Renal cortex interstitium (tissue), 11 donors: ENCODE data around the gene OSMR. TPM values are rescaled to one million over a fixed set of nuclear protein-coding genes. Genes with fewer than 3 reads are reported as not detected.
A peak's percentile ranks its signal among the peaks of the same experiment; 100 is the strongest.

Source experiments
- DNase-seq, 11 donors: peaks; one replicate each; pipeline ENCODE4 v3.0.0-alpha.2; 2013; ENCODE audit warnings: low read depth in 9 of 11, low spot score in 4 of 11; ENCODE audit errors: extremely low read depth in 1 of 11
- polyA plus RNA-seq, 3 donors: library from polyadenylated mRNA; unstranded; fragments of 120-200 nt; gene quantifications; one replicate each; pipeline ENCODE4 v1.2.1, GENCODE V29; 2013; ENCODE audit not compliant: insufficient read length in 3 of 3

The OSMR gene
- polyA plus RNA-seq, 3 donors, result 7.9 to 11.0 (median 9.8) TPM

DNA sequence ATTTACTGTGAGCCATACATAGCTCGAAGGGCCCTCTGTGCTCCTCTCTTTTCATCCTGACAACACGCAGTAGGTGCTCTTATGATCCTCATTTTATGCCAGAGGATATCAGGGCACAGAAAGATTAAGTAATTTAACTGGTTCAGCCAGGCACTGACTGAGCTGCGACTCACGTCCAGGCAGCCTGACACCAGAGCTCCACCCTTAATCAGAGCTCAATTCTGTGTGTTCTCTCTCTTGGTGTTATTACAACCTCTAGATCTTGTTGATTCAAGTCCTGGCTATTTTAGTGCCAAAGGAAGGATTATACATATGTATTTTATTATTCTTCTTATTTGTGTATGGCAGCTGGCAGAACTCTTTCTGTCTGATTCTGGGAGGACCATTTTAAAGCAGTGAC, 59.7 kb downstream of the OSMR start:
- DNase-seq, result no peak

DNA sequence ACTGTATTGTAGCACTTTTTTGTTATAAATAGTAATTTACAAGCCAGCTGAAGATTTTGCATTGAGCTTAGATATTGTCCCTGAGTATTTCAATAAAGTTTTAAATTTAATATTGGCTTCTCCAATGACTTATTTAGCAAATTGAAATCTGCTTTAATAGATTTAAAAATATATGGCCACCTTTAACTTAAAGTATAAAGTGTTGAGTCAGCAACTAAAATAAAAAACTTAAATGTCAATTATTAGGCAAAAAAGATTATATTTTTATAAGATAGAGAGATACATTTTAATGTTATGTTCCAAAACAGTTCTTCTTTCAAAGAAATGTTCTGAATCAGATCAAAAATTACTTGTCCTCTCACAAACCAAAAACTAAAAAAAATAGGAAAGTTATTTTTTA, 60.7 kb downstream of the OSMR start:
- no peak for DNase-seq

DNA sequence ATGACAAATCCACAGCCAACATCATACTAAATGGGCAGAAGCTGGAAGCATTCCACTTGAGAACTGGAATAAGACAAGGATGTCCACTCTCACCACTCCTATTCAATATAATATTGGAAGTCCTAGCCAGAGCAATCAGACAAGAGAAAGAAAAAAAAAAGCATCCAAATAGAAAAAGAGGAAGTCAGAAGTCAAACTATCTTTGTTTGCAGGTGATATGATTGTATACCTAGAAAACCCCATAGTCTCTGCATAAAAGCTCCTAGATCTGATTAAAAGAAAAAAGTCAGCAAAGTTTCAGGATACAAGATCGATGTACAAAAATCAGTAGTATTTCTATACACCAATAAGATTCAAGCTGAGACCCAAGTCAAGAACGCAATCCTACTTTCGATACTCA, 66.1 kb downstream of the OSMR start:
- no peak for DNase-seq

DNA sequence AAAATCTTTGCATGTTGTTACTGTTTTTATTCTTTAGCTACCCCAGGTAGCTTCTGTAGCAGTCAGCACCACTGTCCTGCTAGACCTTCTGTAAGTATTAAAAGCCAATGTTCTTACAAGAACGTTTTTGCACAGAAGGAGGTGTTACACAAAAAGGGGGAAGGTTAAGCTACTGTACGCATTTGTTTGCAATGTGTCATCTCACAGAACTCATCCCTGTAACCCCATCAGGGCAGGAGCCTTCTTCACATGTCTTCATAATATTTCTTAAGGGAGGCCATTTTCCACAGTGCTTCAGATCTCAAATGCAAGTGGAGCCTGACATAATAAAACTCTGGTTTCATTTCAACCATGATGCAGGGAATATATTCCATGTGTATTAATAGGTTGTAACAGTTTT, 67.9 kb downstream of the OSMR start:
- no peak for DNase-seq

DNA sequence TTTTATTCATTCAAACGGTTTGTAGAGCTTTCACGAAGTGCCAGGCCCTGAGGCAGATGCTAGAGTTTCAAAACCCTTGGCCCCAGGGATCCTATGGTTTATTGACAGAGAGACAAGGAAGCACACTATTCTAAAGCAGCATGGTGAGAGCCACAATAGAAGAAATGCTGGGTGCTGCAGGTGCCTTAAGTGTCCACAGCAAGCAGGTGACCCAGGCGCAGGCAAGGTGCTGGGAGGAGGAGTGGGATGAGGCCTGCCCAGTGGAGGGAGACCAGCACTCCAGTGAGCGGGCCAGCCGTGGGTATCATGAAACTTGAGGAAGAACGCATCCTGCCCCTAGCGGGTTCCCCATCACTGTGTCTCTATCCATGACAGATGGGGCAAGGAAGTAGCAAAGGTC, 71.0 kb downstream of the OSMR start:
- DNase-seq, result no peak

DNA sequence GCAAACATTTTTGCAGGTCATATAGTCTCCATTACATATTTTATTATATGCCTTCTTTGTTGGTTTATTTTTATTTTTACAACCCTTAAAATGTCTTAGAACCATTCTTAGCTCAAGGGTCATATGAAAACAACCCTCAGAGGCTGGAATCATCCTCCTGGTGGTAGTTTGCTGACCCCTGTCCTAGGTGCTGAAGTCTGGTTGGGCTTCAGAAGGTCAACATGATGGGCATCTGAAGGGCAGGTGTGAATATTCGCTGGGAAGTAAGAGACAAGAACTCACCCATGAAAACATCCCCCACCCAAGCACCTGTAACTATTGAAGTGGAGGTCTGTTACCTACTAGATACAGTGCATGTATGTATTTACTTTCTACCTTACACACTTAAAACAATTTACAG, 75.4 kb downstream of the OSMR start:
- DNase-seq, result peak in 5 of 11 donors; percentile 2 to 6 (median 3)

DNA sequence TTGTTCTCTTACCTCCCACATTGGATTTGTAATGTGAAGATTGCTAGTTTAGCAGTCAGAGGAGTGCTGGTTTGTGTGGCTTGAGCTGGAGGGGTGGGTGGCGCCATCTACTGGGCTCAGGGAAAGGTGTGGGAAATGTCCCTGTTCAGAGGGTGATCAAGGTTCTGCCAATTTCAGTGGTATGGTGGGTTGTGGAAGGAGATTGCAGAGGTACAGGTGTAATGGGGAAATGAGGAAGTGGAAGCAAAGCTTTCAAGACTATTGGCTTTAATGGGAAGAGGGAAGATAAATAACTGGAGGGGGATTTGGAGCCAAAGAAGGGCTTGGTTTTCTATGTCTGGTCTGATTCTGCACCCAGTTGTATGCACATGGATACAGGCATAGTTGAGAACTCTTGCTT, 76.4 kb downstream of the OSMR start:
- peak in 9 of 11 donors; percentile 3 to 31 (median 22) for DNase-seq

DNA sequence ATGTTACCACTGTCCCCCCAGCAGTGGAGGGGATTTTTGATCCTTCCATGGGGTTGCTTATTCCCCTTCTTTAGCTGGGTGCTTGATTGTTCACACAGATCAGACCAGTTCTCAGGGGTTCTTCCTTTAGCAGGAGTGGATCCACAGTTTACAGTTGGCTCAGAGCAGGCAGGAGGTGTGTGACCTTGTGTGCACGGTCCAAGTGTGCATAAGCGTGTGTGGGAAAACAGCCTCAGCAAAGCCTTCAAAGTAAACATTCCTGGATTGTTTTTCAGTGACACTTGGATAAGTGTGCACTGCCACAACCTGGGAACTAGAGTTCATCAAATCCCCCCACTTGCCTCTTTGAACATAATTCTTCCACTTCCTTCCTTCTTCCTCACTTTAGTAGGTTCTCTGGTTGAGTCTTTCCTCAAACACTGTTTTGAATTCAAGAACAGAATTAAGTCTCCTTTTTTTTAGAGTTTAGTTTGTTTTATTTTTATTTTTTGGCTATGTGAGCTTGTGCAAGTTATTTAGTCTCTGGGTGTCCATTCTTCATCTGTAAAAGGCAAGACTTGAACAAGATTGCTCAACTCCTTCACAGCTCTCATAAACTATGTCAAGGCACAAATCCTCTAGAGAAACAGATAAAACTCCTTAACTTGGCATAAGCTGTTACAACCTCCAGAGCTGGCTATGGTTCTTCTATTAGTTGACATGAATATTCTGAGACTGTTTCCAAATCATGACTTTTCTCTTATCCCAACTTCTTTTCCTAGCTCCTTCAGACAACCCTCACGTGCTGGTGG, 78.0 kb downstream of the OSMR start:
- DNase-seq, result no peak

DNA sequence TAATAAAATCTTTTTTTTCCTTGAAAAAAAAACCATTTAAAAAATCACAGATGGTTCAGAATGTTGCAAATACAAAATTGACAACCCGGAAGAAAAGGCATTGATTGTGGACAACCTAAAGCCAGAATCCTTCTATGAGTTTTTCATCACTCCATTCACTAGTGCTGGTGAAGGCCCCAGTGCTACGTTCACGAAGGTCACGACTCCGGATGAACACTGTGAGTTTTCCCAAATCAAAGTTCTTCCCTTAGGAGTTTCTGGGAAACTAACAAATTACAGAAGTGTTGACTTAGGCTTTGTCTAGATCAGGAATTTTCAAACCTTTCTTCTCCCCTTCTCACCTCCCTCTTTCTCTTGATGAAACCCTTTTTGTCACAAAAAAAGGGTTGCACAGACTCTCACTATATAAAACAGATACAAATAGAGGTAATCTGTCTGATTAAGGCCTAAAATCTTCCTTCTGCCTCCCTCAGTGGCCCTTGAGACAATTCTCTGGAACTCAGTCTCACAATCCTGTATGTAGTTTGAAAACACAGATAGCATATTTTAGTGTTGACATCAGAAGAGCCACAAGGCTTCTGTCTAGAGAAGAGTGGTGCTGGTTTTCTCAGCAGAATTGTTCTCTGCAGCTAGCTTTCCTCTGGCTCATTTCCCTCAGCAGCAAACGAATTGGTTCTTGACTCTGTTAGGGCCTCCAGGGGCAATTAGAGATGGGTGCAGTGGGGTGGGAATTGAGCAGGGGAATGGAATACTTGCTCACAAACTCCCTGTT, 79.5 kb downstream of the OSMR start:
- DNase-seq, result no peak

DNA sequence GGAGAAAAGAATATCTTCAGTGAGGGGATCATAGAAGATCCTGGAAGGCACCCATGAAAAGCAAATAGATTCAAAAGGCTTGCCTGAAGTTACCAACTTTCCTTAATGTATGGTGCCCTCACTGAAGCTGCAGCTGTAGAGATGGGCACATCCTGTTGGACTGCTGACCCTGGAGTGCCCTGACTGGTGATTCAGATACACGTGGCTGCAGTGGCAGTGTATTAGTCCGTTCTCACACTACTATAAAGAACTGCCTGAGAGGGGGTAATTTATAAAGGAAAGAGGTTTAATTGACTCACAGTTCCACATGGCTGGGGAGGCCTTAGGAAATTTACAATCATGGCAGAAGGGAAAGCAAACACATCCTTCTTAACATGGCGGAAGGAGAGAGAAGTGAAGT, 80.3 kb downstream of the OSMR start:
- no peak for DNase-seq

DNA sequence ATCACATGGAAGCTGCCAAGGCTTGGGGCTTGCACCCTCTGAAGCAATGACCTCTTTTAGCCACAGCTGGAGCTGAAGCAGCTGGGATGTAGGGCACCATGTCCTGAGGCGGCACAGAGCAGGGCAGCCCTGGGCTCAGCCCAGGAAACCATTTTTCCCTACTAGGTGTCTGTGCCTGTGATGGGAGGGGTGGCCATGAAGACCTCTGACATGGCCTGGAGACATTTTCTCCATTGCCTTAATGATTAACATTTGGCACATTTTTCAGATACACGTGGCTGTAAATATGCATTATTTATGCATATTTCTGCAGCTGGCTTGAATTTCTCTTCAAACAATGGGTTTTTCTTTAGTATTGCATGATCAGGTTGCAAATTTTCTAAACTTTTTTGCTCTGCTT, 81.7 kb downstream of the OSMR start:
- DNase-seq, result no peak

DNA sequence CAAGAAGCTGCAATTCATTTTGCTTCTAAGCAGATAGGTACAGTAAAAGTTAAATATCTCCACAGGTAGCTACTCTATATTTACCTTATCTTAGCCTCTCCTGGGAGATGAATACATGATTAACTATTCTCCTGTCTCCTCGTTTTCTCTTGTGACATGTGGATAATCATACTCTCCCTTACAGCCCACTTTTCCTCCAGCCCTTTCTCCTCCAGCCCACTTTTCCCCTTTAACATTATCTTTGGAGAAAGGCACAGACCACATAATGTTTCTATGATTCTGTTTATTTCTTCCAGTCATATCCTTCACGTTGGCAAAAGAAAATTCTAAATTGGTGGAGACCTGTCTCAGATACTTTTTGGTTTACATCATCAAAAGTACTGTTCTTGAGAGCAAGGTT, 84.0 kb downstream of the OSMR start:
- DNase-seq, result no peak

DNA sequence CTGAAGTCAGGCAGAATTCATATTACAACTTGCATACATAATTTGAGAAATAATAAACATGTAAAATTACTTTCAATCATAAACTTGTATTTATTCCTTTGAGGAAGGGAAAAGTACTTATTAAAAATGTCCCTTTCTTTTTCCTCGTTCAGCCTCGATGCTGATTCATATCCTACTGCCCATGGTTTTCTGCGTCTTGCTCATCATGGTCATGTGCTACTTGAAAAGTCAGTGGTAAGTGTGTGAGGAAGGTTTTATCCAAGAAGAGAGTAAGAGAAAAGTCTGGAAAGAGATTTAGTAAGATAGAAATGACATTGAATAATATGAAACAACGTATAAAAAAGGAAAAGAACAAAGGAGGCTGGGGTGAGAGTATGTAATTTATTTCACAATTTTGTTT, 85.9 kb downstream of the OSMR start:
- no peak for DNase-seq

DNA sequence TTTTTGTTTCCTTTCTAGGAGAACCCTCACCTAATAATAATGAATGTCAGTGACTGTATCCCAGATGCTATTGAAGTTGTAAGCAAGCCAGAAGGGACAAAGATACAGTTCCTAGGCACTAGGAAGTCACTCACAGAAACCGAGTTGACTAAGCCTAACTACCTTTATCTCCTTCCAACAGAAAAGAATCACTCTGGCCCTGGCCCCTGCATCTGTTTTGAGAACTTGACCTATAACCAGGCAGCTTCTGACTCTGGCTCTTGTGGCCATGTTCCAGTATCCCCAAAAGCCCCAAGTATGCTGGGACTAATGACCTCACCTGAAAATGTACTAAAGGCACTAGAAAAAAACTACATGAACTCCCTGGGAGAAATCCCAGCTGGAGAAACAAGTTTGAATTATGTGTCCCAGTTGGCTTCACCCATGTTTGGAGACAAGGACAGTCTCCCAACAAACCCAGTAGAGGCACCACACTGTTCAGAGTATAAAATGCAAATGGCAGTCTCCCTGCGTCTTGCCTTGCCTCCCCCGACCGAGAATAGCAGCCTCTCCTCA, 87.1 kb downstream of the OSMR start:
- no peak for DNase-seq

DNA sequence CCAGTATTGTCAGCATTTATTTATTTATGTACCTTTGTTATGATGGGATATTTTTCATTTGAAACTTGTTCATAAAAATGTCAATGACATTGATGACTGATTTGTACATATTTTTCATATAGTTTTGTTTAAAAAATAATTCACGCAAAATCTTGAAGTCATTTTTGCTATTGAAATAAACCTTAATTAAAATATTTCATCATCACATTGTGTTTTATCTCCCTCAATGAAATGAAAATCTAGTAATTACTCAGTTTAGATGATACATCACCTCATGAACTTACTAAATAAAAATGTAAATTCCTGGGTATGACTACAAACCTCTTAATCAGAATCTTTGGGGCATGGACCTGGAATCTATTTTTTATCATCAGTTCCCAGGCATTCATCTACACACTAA, 89.6 kb downstream of the OSMR start:
- DNase-seq, result no peak

DNA sequence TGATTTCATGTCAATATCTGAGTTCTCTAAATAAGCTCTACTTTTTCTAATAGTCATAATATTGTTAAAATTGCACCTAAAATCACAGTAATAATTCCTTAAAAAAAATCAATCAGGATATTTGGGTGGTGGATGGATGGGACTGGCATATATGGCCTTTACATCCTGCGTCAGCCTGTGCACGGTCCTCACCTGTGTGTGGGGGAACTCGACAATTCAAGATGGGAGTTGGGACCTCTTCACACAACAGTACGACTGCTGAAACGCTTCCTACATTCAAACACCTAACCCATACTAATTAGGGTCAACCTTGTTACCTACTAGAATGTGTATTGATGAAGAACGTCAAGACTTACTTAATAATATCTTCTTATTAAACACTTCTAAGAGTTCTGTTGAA, 90.5 kb downstream of the OSMR start:
- DNase-seq, result no peak

DNA sequence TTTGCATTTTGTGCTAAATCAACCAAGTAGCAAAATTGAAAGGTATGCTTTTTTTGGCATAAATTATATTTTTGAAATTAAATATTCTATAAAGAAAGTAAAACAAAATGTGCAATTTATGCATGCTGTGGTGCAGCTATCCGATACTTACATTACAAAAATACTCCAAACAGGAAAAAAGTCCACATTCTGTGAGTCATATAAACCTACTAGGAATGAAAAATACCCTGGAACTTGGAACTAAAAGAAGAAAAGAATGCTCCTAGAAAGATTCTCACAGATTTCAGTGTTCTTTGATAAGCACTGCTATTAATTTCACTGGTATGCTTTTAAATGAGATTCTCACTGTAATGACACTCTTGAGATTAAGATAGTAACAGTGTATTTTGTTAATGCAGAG, 92.6 kb downstream of the OSMR start:
- DNase-seq, result no peak

DNA sequence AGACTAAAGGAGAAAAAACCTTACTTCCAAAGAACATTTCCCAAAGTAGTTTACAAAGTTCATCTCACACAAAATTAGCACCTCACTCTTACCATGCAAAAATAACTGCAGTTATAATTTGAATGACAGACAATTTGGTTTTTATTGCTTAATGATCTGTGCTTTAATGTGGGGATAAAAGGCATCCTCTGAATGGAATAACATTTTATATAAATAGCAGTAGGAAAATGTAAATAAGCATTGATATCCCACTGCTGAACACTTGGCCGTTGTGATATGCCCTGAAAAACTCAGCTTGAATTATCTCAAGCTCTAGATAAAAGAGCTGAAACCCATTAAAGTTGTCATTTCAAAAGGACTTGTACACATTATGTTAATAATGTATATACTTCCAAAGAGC, 93.2 kb downstream of the OSMR start:
- DNase-seq, result no peak

DNA sequence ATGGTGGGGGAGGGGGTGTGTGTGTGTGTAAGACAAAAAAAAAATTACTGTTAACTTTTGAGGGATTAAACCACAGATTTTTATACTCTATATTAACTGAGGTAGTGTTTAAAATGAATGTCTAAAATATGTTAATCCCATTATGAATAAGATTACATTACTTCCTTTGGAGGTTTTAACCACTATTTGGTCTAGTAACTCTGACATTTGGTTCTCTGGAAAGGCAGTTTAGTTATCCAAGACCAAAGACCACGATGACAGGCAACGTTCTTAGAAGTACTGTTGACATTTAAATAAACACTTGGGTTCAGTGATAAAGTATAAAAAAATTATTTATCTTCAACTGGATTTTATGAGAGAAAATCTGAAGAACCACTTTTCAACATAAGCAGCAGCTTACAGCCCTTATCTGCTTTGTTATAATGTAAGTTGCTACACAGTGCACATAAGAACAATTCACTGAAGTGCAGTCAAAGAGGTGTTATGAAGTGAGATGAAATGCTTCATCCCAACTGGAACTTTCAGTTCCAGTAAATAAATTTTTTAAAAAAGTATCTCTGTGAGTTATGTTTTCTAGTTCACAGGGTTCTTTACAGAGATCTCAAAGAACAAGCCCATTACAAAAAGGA, 94.5 kb downstream of the OSMR start:
- no peak for DNase-seq

DNA sequence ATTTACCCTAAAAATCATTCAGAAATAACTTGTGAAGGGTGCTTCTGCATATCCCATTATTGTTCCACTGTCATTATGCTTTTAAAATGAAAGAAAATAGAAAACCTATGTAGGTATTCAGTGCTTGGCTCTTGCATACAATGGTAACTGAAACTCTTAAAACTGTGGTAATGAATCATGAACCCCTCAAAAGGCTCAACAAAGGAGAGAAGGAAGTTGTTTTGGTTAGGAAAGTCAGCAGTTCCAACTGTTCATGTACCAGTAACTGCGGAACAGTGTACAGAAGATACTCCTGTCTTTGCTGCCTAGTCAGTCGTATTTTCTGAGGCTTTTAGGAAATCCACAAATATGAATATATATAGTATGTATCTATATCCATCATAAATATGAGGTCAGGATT, 96.1 kb downstream of the OSMR start:
- no peak for DNase-seq
